Sigmoid colon (tissue), 7 donors: ENCODE results near the gene RAB11FIP3. TPM values are rescaled to one million over a fixed set of nuclear protein-coding genes. Genes with fewer than 3 reads are reported as not detected.

Experiments used
- DNase-seq: peaks from one replicate; pipeline ENCODE4 v3.0.0-alpha.2; 2019
- H3K27ac ChIP-seq, 4 donors: fragments of 200-600 bp; sonication (generic); one replicate each; pipeline ENCODE4 v1.5.1; 2016 to 2019; ENCODE audit warnings: mild to moderate bottlenecking in 1 of 4
- H3K27me3 ChIP-seq, 3 donors: fragments of 200-600 bp; sonication (generic); one replicate each; pipeline ENCODE4 v1.5.1; 2019; ENCODE audit warnings: mild to moderate bottlenecking in 1 of 3
- H3K36me3 ChIP-seq, 4 donors: fragments of 200-600 bp; sonication (generic); one replicate each; pipeline ENCODE4 v1.5.1; 2016 to 2019
- H3K4me1 ChIP-seq, 4 donors: fragments of 200-600 bp; sonication (generic); one replicate each; pipeline ENCODE4 v1.5.1; 2017 to 2019
- H3K4me3 ChIP-seq, 4 donors: fragments of 200-600 bp; sonication (generic); one replicate each; pipeline ENCODE4 v1.5.1; 2017 to 2019; ENCODE audit warnings: mild to moderate bottlenecking in 2 of 4, moderate library complexity in 1 of 4
- H3K9me3 ChIP-seq, 4 donors: fragments of 200-600 bp in 3 of 4; sonication (generic) in 3 of 4; one replicate each; pipeline versions ENCODE4 v1.5.1 to v1.6.1; 2013 to 2019
- EP300 ChIP-seq, 4 donors: sonication (generic); formaldehyde crosslinking; IDR thresholded peaks; one replicate each; pipeline ENCODE4 v1.6.1; 2017; ENCODE audit warnings: antibody characterized with exemption in 4 of 4
- POLR2A ChIP-seq, 2 donors: fragments of 450-650 bp; IDR thresholded peaks; one replicate each; pipeline ENCODE4 v1.6.1; 2016; ENCODE audit warnings: antibody characterized with exemption in 2 of 2, mild to moderate bottlenecking in 2 of 2, moderate library complexity in 2 of 2
- POLR2AphosphoS5 ChIP-seq, 4 donors: sonication (generic); formaldehyde crosslinking; IDR thresholded peaks; one replicate each; pipeline ENCODE4 v1.6.1; 2017; ENCODE audit warnings: antibody characterized with exemption in 4 of 4
- WGBS, 2 donors: extraction: QIAGEN DNeasy Blood & Tissue Kit; methylation state at CpG; one replicate each; pipeline ENCODE4 v1.1.7; 2013; 5-methylcytosine and 5-hydroxymethylcytosine counted together
- intact Hi-C: fragments of 100-400 bp; cut with DNase I; formaldehyde crosslinking; loops from one replicate; pipeline ENCODE4 v1.15.1; 2023
- polyA plus RNA-seq, 3 donors: library from polyadenylated mRNA; stranded (reverse); fragments of 200-250 nt; gene quantifications; one replicate each; pipeline ENCODE4 v1.2.3, GENCODE V29; 2013
- small RNA-seq, 3 donors: library from RNA; depleted of rRNA; stranded (forward); fragments of <200 nt; gene quantifications; one replicate each; pipeline ENCODE3, GENCODE V24; 2016
- total RNA-seq, 4 donors: library from RNA; depleted of rRNA; stranded (reverse); fragments of >200 nt; gene quantifications; one replicate each; pipeline ENCODE4 v1.1.0, GENCODE V29; 2016
- TF ChIP-seq, protein P1 (sequence below), 4 experiments: fragments of 450-650 bp in 3 of 4; fragments of 200-600 bp in 1 of 4; IDR thresholded peaks; one replicate each; pipeline ENCODE4 v1.5.1; 2016 to 2019; ENCODE audit warnings: antibody characterized with exemption in 4 of 4, mild to moderate bottlenecking in 3 of 4, moderate library complexity in 2 of 4
- donor health status: healthy with polysubstance abuse.
- donor health status: Bipolar disorder and iron deficiency.
- donor health status: healthy.

The RAB11FIP3 gene
- total and polyA plus RNA-seq, 7 donors = 10.6 to 44.9 (median 21.4) TPM

- no peaks in the 10 kb centered on the region for H3K9me3 ChIP-seq
- TF ChIP-seq POLR2A (IDR thresholded peaks at IDR 0.05) (no peak), EP300 (IDR thresholded peaks at IDR 0.05) (no peak), POLR2AphosphoS5 (IDR thresholded peaks at IDR 0.05) (peak in 1 of 4 donors; percentile 60)
- TF ChIP-seq, protein P1, sequence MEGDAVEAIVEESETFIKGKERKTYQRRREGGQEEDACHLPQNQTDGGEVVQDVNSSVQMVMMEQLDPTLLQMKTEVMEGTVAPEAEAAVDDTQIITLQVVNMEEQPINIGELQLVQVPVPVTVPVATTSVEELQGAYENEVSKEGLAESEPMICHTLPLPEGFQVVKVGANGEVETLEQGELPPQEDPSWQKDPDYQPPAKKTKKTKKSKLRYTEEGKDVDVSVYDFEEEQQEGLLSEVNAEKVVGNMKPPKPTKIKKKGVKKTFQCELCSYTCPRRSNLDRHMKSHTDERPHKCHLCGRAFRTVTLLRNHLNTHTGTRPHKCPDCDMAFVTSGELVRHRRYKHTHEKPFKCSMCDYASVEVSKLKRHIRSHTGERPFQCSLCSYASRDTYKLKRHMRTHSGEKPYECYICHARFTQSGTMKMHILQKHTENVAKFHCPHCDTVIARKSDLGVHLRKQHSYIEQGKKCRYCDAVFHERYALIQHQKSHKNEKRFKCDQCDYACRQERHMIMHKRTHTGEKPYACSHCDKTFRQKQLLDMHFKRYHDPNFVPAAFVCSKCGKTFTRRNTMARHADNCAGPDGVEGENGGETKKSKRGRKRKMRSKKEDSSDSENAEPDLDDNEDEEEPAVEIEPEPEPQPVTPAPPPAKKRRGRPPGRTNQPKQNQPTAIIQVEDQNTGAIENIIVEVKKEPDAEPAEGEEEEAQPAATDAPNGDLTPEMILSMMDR (IDR thresholded peaks at IDR 0.05) = no peak
- peak; percentile 84 for DNase-seq
- peaks cover 0 to 15% (median 4%) of the 10 kb centered on the region in 4 donors for H3K36me3 ChIP-seq
- intact Hi-C loops = loop anchor here (1.0 kb wide), 1 partner anchor 20 kb away; no protein-coding TSS in a partner anchor
- H3K4me1 ChIP-seq = peaks cover 0 to 53% (median 45%) of the 10 kb centered on the region in 4 donors
- peak within 1 kb of the TSS; percentile 77 to 98 (median 98) for H3K4me3 ChIP-seq
- H3K27me3 ChIP-seq = peaks cover 0 to 2% (median 0%) of the 10 kb centered on the region in 3 donors
- H3K27ac ChIP-seq = peak within 1 kb of the TSS; percentile 80 to 87 (median 82)
- whole genome bisulfite sequencing, 2 donors = 2% methylated on average over 87 of the region's 87 CpGs
Observed at GRCh38 chr16:569445-570254, 144.2 kb downstream of the RAB11FIP3 start, which contains the start of gene PIGQ. PIGQ (plus strand) TSS chr16:569968; CDS start chr16:574075, 4,107 bp downstream.

Small RNAs within 50 kb of the gene (small RNA-seq; reads per million reads assigned to genes)
- gene MIR3176 (0 to 0.43 (median 0) reads per million in 3 donors), gene MIR5587 (0 reads per million in 3 donors), gene RF00019 (0 reads per million in 3 donors), gene Z98883.1 (0 reads per million in 3 donors)

Other genes starting within 250 kb of the RAB11FIP3 start
- gene HBA1, start 249.0 kb upstream of the RAB11FIP3 start, total RNA-seq = 1 to 10 TPM in 1 of 4 donors, not detected in 3; 4.1 TPM
- gene HBA1, start 249.0 kb upstream of the RAB11FIP3 start, polyA plus RNA-seq = 1 to 10 TPM in 1 of 3 donors, not detected in 2; 1.7 TPM
- gene HBQ1, start 245.2 kb upstream of the RAB11FIP3 start, total RNA-seq = not detected
- under 1 TPM in 1 of 3 donors, not detected in 2; 0.19 TPM for gene HBQ1, start 245.2 kb upstream of the RAB11FIP3 start, polyA plus RNA-seq
- 100 to 1,000 TPM in 2 of 4 donors, 10 to 100 TPM in 2; 48.9 to 138 (median 88.4) TPM for gene LUC7L, start 196.2 kb upstream of the RAB11FIP3 start, total RNA-seq
- gene LUC7L, start 196.2 kb upstream of the RAB11FIP3 start, polyA plus RNA-seq = 10 to 100 TPM; 21.0 to 58.7 (median 28.2) TPM
- 10 to 100 TPM; 38.3 to 82.5 (median 62.1) TPM for gene FAM234A, start 190.8 kb upstream of the RAB11FIP3 start, total RNA-seq
- 10 to 100 TPM; 12.6 to 74.0 (median 25.7) TPM for gene FAM234A, start 190.8 kb upstream of the RAB11FIP3 start, polyA plus RNA-seq
- gene RGS11, start 149.7 kb upstream of the RAB11FIP3 start, total RNA-seq = 10 to 100 TPM in 2 of 4 donors, 1 to 10 TPM in 2; 6.4 to 24.9 (median 9.5) TPM
- 1 to 10 TPM in 2 of 3 donors, under 1 TPM in 1; 0.23 to 4.0 (median 1.8) TPM for gene RGS11, start 149.7 kb upstream of the RAB11FIP3 start, polyA plus RNA-seq
- 1 to 10 TPM; 3.5 to 5.7 (median 5.0) TPM for gene ARHGDIG, start 145.1 kb upstream of the RAB11FIP3 start, total RNA-seq
- gene ARHGDIG, start 145.1 kb upstream of the RAB11FIP3 start, polyA plus RNA-seq = 1 to 10 TPM in 2 of 3 donors, not detected in 1; 1.6 to 5.2 TPM
- 1 to 10 TPM in 1 of 4 donors, under 1 TPM in 3; 0.71 to 5.5 (median 0.82) TPM for gene PDIA2, start 142.5 kb upstream of the RAB11FIP3 start, total RNA-seq
- 1 to 10 TPM in 1 of 3 donors, under 1 TPM in 1, not detected in 1; 0.60 to 3.0 TPM for gene PDIA2, start 142.5 kb upstream of the RAB11FIP3 start, polyA plus RNA-seq
- gene AXIN1, start 72.9 kb upstream of the RAB11FIP3 start, total RNA-seq = 10 to 100 TPM; 17.9 to 29.9 (median 20.9) TPM
- gene AXIN1, start 72.9 kb upstream of the RAB11FIP3 start, polyA plus RNA-seq = 10 to 100 TPM; 28.2 to 33.4 (median 30.3) TPM
- 10 to 100 TPM; 49.6 to 77.4 (median 62.0) TPM for gene MRPL28, start 55.1 kb upstream of the RAB11FIP3 start, total RNA-seq
- 10 to 100 TPM; 74.5 to 95.9 (median 78.4) TPM for gene MRPL28, start 55.1 kb upstream of the RAB11FIP3 start, polyA plus RNA-seq
- gene PGAP6, start 43.7 kb upstream of the RAB11FIP3 start, total RNA-seq = 10 to 100 TPM; 20.7 to 26.6 (median 22.7) TPM
- gene PGAP6, start 43.7 kb upstream of the RAB11FIP3 start, polyA plus RNA-seq = 100 to 1,000 TPM in 1 of 3 donors, 10 to 100 TPM in 2; 61.9 to 109 (median 70.3) TPM
- 100 to 1,000 TPM; 138 to 281 (median 191) TPM for gene NME4, start 28.4 kb upstream of the RAB11FIP3 start, total RNA-seq
- gene NME4, start 28.4 kb upstream of the RAB11FIP3 start, polyA plus RNA-seq = 10 to 100 TPM; 39.6 to 55.3 (median 46.7) TPM
- 10 to 100 TPM; 15.0 to 21.6 (median 16.4) TPM for gene DECR2, start 23.8 kb upstream of the RAB11FIP3 start, total RNA-seq
- 10 to 100 TPM; 30.6 to 39.1 (median 31.9) TPM for gene DECR2, start 23.8 kb upstream of the RAB11FIP3 start, polyA plus RNA-seq
- 10 to 100 TPM; 10.3 to 24.4 (median 16.9) TPM for gene CAPN15, start 102.1 kb downstream of the RAB11FIP3 start, total RNA-seq
- gene CAPN15, start 102.1 kb downstream of the RAB11FIP3 start, polyA plus RNA-seq = 10 to 100 TPM; 35.4 to 85.8 (median 60.1) TPM
- not detected for gene PRR35, start 134.7 kb downstream of the RAB11FIP3 start, total RNA-seq
- gene PRR35, start 134.7 kb downstream of the RAB11FIP3 start, polyA plus RNA-seq = not detected
- 1 to 10 TPM; 1.5 to 4.2 (median 1.7) TPM for gene NHLRC4, start 141.4 kb downstream of the RAB11FIP3 start, total RNA-seq
- gene NHLRC4, start 141.4 kb downstream of the RAB11FIP3 start, polyA plus RNA-seq = 1 to 10 TPM in 1 of 3 donors, under 1 TPM in 2; 0.60 to 1.5 (median 0.69) TPM
- gene PIGQ, start 144.3 kb downstream of the RAB11FIP3 start, total RNA-seq = 10 to 100 TPM; 15.5 to 45.7 (median 22.6) TPM
- gene PIGQ, start 144.3 kb downstream of the RAB11FIP3 start, polyA plus RNA-seq = 10 to 100 TPM; 11.1 to 47.4 (median 12.0) TPM
- gene RAB40C, start 164.4 kb downstream of the RAB11FIP3 start, total RNA-seq = 10 to 100 TPM; 16.8 to 32.7 (median 17.9) TPM
- 10 to 100 TPM; 28.8 to 41.2 (median 38.3) TPM for gene RAB40C, start 164.4 kb downstream of the RAB11FIP3 start, polyA plus RNA-seq
- gene WFIKKN1, start 205.3 kb downstream of the RAB11FIP3 start, total RNA-seq = 1 to 10 TPM in 1 of 4 donors, under 1 TPM in 3; 0.27 to 1.4 (median 0.43) TPM
- gene WFIKKN1, start 205.3 kb downstream of the RAB11FIP3 start, polyA plus RNA-seq = under 1 TPM; 0.46 to 0.80 (median 0.60) TPM
- gene METTL26, start 210.7 kb downstream of the RAB11FIP3 start, total RNA-seq = 100 to 1,000 TPM; 101 to 163 (median 157) TPM
- gene METTL26, start 210.7 kb downstream of the RAB11FIP3 start, polyA plus RNA-seq = 100 to 1,000 TPM in 1 of 3 donors, 10 to 100 TPM in 2; 79.5 to 132 (median 87.1) TPM
- gene MCRIP2, start 216.2 kb downstream of the RAB11FIP3 start, total RNA-seq = 10 to 100 TPM; 52.1 to 63.4 (median 55.6) TPM
- 100 to 1,000 TPM; 106 to 132 (median 131) TPM for gene MCRIP2, start 216.2 kb downstream of the RAB11FIP3 start, polyA plus RNA-seq
- gene WDR90, start 223.7 kb downstream of the RAB11FIP3 start, total RNA-seq = 10 to 100 TPM in 3 of 4 donors, 1 to 10 TPM in 1; 6.6 to 37.1 (median 13.7) TPM
- gene WDR90, start 223.7 kb downstream of the RAB11FIP3 start, polyA plus RNA-seq = 10 to 100 TPM in 1 of 3 donors, 1 to 10 TPM in 2; 5.4 to 49.0 (median 7.2) TPM
- gene RHOT2, start 242.5 kb downstream of the RAB11FIP3 start, total RNA-seq = 10 to 100 TPM; 35.3 to 58.8 (median 48.8) TPM
- 100 to 1,000 TPM in 1 of 3 donors, 10 to 100 TPM in 2; 48.3 to 159 (median 52.9) TPM for gene RHOT2, start 242.5 kb downstream of the RAB11FIP3 start, polyA plus RNA-seq